CD4-positive, alpha-beta T cell treated with Interferon gamma for 1 hour (primary cell): ENCODE data around the gene NAA38.
"Not testable (repeated sequence)": the region's sequence is repeated elsewhere in the genome, so short reads cannot be mapped to it uniquely, and the experiment has no call there.

ENCODE experiments used
- DNase-seq: peaks from one replicate; pipeline ENCODE4 v3.0.0-alpha.2; 2020

Gene NAA38

DNA sequence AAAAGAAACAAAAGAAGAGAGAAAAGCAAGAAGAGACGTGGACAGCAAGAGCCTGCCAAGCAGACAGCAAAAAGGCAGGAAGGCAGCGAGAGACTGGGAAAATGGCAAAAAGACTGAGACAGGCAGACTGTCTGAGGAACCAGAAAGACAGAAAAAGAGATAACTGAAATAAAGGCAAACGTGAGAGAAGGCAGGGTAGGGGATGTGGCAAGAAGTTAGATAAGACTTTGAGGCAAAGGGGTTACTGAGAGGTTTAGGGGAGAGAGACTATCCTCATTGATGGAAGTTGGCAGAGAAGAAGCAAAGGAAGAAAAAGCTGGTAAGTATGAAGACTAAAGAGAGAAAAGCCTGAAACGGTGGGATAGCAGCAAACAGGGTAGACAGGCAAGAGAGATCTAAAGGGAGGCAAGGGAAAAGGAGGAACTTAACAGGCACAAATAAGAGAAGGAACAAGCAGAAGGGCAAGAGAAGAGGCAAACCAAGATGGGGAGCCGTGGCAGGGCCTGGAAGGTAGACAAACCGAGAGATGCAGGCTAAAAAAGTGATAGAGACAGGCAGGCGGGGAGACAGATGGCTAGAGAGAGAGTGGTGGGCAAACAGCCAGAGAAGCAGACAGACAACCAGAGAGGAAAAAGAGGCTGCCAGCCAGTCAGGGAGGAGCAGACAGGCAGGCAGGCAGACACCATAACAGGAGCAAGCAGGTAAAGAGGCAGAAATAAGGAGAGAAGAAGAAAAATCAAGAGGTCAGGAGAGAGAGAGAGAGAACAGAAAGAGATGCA lies 24.1 kb upstream of the NAA38 start:
- DNase-seq: no peak

DNA sequence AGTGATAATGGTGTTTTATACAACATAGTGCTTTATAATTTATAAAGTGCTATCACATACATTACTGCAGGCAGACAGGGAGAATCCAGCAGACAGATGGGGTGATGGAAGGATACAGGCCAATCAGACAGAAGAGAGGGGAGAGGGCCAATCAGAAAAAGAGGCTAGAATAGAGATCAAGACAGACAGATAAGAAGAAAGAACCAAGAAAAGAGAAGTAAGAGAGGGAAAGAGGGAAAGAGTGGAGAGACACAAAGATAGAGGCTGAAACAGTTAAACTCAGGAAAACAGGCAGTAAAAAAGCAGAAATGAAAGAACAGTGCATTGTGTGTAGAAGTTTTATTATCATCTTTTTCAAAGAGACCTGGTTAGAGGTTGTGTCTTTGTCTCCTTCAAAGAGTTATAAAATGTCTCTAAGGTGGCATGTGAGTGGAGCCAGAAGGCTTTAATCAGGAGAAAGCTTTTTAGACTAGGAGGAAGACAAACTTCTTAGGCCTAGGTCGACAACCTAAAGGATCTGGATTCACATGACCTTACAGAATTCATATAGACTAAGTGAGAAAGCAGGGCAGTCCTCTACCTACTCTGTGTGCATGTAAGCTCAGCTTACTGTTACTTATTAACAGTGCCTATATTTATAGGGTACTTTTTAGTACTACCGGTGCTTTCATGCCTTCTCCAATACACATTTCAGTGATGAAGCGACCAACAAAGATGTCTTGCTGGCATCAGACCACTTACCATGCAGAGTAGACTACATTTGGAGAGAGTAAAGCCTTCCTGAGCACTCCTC lies 22.9 kb upstream of the NAA38 start:
- DNase-seq: no peak

DNA sequence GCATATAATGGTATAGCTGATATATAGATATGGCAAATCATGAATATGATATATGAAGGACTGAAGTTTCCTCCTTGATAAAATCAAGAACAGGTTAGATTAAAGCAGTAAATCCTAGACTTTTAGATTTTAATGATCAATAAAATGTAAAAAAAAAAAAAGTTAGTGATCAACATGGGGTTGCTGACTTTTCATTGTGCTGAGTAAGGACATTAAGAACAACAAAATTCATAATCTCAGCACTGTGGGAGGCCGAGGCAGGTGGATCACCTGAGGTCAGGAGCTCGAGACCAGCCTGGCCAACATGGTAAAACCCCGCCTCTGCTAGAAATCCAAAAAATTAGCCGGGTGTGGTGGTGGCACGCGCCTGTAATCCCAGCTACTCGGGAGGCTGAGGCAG lies 20.9 kb upstream of the NAA38 start:
- DNase-seq: no peak

DNA sequence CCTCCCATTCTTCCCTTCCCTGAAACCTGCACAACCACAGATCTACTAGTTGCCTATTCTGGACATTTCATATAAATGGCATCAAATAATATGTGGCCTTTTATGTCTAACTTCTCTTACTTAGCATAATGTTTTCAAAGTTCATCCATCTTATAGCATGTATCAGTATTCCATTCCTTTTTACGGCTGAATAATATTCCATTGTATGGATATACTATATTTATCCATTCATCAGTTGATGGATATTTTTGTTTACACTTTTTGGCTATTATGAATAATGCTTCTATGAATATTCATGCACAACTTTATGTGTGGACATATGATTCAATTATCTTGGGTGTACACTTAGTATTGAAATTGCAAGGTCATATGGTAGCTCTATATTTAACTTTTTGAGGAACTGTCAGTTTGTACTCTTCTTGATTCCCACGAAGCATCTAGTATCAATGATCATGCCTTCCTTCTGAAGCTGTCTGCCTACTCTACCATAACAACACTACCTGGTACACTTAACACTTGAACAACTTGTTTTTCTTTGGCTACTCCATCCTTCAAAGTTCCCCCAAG lies 18.5 kb upstream of the NAA38 start:
- no peak for DNase-seq

DNA sequence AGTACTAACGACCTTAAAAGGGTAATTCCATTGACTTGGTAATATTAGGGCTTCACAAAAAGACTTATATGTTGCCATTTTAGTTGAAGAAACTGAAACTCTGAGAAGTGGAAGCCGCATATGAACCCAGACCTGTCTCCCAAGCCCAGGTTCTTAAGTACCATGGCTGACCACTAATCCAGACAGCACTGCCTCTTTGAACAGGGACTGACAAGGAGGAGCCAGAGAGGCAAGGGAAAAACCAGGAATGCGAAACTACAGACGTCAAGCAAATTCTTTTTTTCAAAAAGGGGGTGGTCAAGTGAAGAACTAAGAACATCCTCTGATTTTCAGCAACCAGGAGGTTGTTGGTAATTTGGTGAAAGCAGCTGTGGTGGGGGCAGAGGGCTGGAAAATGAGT lies 15.7 kb upstream of the NAA38 start:
- no peak for DNase-seq

DNA sequence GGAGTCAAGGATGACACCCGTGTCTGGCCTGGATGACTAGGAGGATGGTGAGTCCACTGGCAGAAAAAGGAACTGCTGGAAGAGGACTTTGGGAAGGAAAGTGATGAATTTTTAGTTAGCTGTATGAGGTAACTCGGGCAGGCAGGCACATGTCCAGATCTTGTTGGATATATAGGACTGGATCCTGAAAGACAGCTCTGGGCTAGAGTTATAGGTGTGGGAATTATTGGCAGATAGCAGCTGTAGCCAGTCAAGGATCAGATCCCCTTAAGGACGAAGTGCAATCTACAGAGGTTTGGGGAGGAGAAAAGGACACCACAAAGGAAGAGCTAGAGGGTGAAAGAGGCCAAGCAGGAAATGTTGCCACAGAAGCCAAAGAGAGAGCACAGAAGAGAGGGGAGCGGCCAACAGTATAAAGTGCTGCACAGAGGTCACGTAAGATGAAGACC lies 10.5 kb upstream of the NAA38 start:
- no peak for DNase-seq

DNA sequence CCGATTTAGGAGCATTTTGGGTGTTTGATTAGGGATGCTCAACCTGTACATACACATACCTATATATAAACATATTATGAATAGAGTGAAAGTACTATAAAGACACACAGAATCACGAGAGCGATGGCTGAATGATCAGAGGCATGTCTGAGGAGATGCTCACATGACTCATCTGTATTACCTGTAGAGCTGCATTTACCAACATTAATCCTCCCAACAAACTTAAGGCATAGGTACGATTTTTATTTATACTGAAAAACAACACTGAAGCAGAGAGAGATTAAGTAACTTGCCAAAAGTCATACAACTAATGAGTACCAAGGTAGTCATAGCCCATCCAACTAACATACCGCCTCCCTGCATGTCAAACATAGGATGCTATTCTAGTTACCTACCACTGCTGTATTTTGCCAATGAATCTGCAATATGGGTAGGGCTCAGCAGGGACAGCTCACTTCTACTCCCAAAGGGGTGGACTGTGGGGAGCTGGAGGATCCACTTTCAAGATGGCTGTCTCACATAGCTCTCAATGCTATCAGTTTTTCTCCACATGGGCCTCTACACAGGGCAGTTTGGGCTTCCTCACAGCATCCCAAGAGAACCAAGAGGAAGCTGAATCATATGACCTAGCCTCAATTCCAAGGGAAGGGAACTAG lies 7.8 kb upstream of the NAA38 start:
- no peak for DNase-seq

DNA sequence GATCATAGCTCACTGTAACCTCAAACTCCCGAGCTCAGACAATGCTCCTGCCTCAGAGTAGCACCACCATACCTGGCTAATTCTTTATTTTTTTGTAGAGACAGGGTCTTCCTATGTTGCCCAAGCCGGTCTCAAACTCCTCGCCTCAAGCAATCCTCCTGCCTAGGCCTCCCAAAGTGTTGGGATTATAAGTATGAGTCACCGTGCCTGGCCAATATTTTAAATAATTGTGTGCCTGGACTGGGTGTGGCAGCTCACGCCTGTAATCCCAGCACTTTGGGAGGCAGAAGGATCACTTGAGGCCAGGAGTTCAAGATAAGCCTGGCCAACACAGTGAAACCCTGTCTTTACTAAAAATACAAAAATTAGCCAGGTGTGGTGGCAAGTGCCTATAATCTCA lies 7.0 kb upstream of the NAA38 start:
- DNase-seq: not testable (repeated sequence)

DNA sequence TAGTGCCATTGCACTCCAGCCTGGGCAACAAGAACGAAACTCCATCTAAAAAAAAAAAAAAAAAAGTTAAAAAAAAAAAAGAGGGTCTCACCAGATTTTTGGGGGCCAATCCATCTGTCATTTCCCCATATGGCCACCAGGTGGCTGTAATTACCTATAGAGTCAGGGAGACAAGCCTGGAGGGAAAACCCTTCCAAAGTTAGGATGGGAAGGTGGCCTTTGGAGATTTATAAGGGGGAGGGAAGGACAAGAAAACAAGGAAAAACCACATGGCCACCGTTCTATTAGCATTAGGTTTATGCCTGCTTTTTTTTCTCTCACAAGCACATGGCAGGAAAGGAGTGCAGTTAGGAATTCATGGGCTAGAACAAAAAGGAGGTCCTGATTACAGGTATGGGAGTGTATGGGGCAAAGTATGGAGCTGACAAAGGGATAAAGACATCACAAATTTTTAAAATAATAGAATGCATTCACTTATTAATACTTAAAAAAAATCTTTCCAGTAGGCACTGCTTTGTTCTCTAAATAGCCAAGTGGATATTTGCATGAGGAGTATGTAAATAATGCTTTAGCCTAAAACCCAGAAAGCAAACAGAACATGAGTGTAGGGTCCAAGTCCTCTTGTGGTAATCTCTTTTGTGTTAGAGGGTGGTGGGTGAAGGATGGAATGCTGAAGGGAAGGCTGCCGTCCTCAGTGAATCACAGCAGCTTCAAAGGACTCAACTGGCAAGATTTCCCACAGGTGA lies 5.5 kb upstream of the NAA38 start:
- DNase-seq: peak; percentile 38

DNA sequence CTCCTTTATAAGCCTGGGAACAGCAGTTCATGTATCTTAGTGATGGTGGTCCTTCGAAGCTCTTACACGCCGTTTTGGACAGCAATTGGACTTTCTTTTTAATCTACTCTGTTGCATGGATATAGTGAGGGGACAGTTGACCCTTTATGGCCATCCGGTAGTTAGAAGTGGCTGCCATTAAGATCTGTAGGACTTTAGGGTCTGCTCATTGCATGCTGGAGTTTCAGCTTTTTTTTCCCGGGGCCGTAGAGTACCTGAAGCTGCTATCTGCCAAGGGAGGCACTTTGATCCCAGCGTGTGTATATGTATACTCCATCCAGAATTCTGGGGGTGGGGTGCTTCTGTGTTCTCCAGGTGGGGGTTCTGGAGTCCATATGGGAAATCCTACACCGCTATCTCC lies 1.7 kb upstream of the NAA38 start:
- DNase-seq: no peak

DNA sequence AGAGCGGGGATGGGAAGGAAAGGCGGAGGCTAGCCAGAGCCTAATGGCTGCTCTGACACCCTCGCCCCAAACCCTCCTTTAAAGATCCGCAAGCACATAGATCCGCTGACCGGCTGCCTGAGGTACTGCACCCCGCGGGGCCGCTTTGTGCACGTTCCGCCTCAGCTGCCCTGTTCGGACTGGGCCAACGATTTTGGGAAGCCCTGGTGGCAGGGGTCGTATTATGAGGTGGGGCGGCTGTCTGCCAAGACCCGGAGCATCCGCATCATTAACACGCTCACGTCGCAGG lies 1.1 kb upstream of the NAA38 start:
- peak; percentile 52 for DNase-seq

DNA sequence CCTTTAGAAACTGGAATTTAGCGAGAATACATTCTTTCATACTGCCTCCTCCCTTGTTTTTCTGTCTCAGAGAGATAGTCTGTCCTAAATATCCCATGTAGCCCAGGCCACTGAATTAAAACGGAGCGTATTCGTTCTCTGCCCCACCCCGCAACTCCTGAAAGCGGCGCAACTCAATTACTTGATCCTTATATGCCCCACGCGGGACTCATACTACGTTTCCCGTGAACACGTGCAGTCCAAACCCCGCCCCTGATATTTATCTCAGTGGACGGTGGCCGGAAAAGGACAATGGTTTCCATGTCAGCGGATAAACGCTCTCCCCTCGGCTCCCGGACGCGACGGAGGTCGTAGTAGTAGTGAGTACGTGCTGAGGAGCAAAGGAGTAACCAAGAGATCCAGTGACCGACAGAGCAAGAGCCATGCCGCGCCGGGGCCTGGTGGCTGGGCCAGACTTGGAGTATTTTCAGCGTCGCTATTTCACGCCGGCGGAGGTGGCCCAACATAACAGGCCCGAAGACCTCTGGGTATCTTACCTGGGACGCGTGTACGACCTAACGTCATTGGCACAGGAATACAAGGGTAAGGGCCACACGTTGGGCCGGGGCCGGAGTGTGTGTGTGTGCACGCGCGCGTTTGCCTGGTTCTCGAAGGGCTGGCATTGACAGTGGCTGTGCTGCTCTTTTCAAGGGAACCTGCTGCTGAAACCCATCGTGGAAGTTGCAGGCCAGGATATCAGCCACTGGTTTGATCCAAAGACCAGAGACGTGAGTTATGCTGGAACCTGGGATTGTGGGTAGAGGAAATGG lies 558 bp upstream of the NAA38 start, which contains the start of gene CYB5D1:
CYB5D1 (plus strand) TSS at position 291 of the 809 bp plus-strand sequence; CDS start at position 423, 132 bp downstream.
- peak; percentile 91 for DNase-seq

DNA sequence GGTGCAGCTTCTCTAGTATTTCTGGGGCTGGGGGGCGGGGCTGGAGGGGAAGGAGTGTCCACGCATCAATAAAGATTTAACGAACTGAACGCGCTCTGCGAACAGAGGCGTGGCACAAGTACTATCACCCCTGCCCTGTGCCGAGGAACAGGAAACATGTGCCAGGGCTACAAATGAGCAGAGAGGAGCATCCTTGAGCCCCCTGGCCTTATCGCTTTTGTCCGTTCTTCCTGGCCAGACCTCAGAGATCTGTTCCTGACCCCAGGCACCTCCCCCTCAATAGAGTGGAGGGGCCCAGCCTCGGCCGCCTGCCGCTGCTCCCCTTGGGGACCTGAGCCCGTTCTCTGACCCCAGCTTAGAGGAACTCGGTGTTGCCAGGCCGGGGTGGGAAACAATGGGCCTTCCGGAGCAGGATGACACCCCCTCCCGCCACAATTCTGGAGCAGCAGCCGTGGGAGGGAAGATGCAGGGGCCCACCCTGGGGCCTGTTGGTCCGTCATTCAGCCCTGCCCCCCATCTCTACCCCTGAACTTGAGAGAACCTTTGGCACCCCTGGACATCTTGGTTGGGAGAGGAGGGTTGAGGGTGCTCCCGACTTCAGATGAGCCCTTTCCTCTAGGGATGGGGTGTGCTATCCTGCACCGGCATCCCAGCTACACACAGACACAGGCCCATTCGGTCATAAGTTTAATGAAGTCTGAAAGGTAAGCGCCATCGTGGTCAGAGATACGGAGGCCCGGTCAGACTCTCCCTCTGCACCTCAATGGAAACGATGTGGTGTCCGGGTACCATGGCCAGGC lies 1.1 kb downstream of the NAA38 start:
- peak; percentile 56 for DNase-seq

DNA sequence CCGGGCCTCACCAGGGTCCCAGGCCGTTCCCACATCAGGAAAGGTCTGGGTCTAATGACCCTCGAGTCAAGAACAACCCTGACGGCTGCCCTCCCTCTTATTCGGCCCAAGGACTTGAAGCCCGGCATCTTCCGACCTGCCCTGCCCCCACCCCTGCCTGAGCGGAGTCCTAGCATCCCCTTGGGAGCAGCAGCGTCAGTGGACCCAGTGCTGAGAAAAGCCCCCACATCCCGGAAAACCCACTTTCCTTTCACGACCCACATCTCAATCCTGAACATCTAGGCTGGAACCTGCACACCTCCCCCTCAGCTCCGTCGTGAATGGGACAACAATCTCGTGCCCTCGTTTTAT lies 1.7 kb downstream of the NAA38 start:
- DNase-seq: peak; percentile 25

DNA sequence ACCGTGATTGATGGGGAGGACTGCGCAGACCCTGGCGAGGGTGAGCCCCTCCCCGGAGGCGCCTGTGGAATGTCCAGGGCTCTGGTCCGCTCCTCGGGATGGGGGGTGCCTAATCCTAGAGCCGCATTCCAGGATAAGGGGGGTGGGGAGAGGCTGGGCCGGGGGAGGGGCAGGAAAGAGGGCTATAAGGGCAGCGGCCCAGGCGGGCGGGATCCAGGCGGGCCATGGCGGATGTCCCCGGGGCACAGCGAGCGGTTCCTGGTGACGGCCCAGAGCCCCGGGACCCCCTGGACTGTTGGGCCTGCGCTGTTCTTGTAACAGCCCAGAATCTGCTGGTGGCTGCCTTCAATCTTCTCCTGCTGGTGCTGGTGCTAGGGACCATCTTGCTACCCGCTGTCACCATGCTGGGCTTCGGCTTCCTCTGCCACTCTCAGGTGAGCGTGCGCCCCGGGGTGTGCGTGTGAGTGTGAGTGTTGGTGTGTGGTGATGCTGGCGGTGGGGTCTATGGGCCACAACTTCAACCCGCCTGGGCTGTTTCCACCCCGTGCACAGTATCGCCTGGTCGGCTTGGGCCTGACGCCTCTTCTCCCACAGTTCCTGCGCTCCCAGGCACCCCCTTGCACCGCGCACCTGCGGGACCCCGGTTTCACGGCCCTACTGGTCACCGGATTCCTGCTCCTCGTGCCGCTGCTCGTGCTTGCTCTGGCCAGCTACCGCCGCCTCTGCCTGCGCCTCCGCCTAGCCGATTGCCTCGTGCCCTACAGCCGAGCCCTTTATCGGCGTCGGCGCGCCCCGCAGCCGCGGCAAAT lies 2.3 kb downstream of the NAA38 start, which contains the start of gene TMEM88:
TMEM88 (plus strand) TSS at position 216 of the 809 bp plus-strand sequence; CDS start at position 225, 9 bp downstream.
- DNase-seq: peak; percentile 33

DNA sequence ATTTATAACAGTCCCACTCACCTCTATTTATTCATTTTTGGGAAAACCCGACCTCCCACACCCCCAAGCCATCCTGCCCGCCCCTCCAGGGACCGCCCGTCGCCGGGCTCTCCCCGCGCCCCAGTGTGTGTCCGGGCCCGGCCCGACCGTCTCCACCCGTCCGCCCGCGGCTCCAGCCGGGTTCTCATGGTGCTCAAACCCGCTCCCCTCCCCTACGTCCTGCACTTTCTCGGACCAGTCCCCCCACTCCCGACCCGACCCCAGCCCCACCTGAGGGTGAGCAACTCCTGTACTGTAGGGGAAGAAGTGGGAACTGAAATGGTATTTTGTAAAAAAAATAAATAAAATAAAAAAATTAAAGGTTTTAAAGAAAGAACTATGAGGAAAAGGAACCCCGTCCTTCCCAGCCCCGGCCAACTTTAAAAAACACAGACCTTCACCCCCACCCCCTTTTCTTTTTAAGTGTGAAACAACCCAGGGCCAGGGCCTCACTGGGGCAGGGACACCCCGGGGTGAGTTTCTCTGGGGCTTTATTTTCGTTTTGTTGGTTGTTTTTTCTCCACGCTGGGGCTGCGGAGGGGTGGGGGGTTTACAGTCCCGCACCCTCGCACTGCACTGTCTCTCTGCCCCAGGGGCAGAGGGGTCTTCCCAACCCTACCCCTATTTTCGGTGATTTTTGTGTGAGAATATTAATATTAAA lies 3.1 kb downstream of the NAA38 start:
- DNase-seq: peak; percentile 2

DNA sequence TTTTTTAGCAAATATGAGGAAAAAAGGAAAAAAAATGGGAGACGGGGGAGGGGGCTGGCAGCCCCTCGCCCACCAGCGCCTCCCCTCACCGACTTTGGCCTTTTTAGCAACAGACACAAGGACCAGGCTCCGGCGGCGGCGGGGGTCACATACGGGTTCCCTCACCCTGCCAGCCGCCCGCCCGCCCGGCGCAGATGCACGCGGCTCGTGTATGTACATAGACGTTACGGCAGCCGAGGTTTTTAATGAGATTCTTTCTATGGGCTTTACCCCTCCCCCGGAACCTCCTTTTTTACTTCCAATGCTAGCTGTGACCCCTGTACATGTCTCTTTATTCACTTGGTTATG lies 3.7 kb downstream of the NAA38 start:
- DNase-seq: peak; percentile 7

DNA sequence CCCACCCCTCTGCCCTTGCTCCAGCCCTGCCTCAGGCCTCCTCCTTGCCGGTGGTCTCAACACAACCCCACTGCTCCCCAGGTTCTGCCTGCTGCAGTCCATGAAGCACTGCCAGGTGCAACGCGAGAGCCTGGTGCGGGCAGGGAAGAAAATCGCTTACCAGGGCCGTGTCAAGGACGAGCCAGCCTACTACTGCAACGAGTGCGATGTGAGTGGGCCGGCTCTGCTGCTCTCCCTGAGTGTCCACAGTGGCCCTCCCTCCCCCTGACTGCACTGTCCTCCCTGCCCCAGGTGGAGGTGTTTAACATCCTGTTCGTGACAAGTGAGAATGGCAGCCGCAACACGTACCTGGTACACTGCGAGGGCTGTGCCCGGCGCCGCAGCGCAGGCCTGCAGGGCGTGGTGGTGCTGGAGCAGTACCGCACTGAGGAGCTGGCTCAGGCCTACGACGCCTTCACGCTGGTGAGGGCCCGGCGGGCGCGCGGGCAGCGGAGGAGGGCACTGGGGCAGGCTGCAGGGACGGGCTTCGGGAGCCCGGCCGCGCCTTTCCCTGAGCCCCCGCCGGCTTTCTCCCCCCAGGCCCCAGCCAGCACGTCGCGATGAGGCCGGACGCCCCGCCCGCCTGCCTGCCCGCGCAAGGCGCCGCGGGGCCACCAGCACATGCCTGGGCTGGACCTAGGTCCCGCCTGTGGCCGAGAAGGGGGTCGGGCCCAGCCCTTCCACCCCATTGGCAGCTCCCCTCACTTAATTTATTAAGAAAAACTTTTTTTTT lies 4.3 kb downstream of the NAA38 start:
- peak; percentile 17 for DNase-seq

DNA sequence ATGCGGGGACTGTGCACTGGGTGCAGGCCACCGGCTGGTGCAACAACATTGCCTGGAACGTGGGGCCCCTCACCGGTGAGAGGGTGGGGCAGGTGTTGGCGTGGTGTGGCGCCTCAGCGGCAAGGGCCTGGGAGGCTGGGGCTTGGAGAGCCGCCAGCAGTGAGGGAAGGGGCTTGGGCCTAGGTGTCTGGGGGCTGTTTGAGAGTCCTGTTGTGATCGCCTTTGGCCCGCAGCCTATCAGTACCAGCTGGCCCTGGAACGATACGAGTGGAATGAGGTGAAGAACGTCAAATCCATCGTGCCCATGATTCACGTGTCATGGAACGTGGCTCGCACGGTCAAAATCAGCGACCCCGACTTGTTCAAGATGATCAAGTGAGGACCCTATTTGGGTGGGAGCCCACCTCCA lies 5.1 kb downstream of the NAA38 start:
- DNase-seq: no peak
